SK-N-MC (cell line): ENCODE measurements around the gene KIF12.

ENCODE experiments used
- EZH2 ChIP-seq: fragments of 200-600 bp; sonication (generic); IDR thresholded peaks from one replicate; pipeline ENCODE4 v1.6.1; 2017; ENCODE audit warnings: antibody characterized with exemption
- FOXP2 ChIP-seq: optimal IDR thresholded peaks from 2 replicates; pipeline ENCODE3; 2011; ENCODE audit warnings: mild to moderate bottlenecking, moderate library complexity; ENCODE audit not compliant: insufficient read depth; ENCODE audit errors: extremely low read length, control extremely low read depth

DNA sequence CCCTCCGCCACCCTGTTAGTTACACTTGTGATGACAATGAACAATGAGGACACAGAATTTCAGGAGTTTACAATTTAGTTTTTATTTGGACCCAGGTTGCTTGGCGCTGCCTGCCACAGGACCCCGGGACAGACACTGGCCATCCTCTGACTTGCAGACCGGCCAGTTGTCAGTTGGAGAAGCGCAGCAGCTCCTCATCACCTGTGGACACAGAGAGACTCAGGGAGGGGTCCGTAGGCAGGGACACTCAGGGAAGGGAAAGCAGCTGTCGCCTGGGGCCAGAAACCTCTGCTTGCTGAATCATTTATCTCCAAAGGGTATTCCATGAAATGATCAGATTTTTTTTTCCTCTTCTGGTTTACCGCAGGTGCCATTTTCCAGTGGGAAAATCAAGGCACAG, 39.0 kb downstream of the KIF12 start:
- no peak for TF ChIP-seq FOXP2
- TF ChIP-seq EZH2: no peak
